Activated CD8-positive, alpha-beta memory T cell treated with anti-CD3 and anti-CD28 coated beads, Interleukin-2, amount 50 U/mL, for 1 hour (primary cell): ENCODE data around the gene ZNF480.
A peak's percentile ranks its signal among the peaks of the same experiment; 100 is the strongest.
"Not testable (repeated sequence)": the region's sequence is repeated elsewhere in the genome, so short reads cannot be mapped to it uniquely, and the experiment has no call there.

Experiments used
- DNase-seq: peaks from one replicate; pipeline ENCODE4 v3.0.0-alpha.2; 2020; ENCODE audit errors: extremely low read depth

ZNF480 gene

DNA sequence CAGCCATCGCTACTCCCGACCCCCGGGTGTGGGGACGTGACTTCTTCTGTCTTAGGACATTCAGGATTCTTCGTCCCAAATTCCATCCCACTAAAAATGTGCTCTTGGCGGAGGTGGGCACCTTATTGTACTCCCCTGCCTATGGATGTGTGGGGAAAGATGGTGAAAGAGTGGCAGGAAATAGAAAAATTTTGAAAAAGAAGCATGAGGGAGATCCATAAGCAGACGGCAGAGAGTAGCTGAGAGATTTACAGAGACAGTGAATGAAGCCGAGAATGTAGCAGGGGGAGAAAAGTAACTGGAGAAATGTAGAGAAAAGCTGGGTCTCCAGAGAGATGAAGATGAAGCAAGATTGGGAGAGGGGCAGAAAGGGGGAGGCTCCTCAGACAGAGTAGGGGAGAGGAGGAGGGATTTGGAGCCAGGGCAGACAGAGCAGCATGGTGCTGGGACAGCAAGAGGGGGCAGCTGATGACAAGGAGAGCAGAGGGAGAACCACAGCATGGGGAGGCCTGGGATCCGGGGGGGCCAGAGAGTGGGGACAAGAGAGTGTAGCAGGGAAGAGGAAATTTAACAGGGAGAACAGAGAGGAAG is 39.9 kb downstream of the ZNF480 start:
- no peak for DNase-seq

- DNase-seq: not testable (repeated sequence)
These were observed 42.1 kb downstream of the ZNF480 start for GRCh38 chr19:52339022-52339421.

- no peak for DNase-seq
These were observed 46.6 kb downstream of the ZNF480 start for GRCh38 chr19:52343548-52343947.

GRCh38 chr19:52345162-52345561 is 48.2 kb downstream of the ZNF480 start:
- no peak for DNase-seq

DNA sequence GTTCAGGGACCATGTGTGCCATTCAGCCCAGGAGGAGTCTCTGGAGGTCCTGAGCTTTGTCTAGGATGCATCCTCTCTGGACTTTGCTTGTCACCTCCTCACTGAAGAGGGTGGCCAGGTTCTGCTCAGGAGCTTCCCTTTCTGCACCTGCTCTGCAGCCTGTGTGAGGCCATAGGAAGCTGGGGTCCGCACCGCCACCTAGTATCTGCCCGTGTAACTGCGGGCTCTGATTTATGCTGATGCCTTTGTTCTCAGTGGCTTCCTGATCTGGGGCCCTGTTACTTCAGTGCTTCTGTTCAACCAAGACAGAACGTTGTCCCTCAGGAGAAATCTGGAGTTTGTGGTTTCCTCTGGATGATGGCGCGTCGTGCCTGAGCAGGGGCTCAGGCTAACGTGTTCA is 54.5 kb downstream of the ZNF480 start:
- no peak for DNase-seq

DNA sequence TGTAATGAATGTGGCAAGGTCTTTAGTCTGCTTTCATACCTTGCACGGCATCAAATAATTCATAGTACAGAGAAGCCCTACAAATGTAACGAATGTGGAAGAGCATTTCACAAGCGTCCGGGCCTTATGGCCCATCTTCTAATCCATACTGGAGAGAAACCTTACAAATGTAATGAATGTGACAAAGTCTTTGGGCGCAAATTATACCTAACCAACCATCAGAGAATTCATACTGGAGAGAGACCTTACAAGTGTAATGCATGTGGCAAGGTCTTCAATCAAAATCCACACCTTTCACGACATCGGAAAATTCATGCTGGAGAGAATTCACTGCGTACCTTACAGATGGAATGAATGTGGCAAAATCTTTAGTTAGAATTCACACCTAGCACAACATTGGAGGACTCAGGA is 69.5 kb downstream of the ZNF480 start:
- no peak for DNase-seq

- peak; percentile 61 for DNase-seq
These were observed 72.8 kb downstream of the ZNF480 start, which contains the start of gene ZNF880 for GRCh38 chr19:52369559-52370340. TSS of gene ZNF880 (plus strand) at chr19:52369923. CDS start at chr19:52369966, 43 bp downstream.

- no peak for DNase-seq
These were observed 73.4 kb downstream of the ZNF480 start for GRCh38 chr19:52370341-52370710.
